Natural killer cell (primary cell): ENCODE measurements around the gene CDK14. TPM values are rescaled to one million over a fixed set of nuclear protein-coding genes. Genes with fewer than 3 reads are reported as not detected.

Experiments
- ATAC-seq, 3 donors: fragments of 150-1000 bp in 2 of 3; fragments of 200-7000 bp in 1 of 3; cut with Tn5 transposase; 1 replicate in 1 of 3; 2 replicates in 2 of 3; pipeline ENCODE4 v1.10.0; 2021; ENCODE audit warnings: mild to moderate bottlenecking in 2 of 3, moderate library complexity in 2 of 3
- DNase-seq, 2 donors: peaks; one replicate each; pipeline versions ENCODE4 v3.0.0 to v3.0.0-alpha.2; 2013 to 2021; ENCODE audit warnings: mixed read lengths in 1 of 2
- H3K27ac ChIP-seq: one replicate; pipeline ENCODE4 v1.5.1; 2013; ENCODE audit warnings: mild to moderate bottlenecking, low read length
- H3K27me3 ChIP-seq: one replicate; pipeline ENCODE4 v1.6.1; 2013; ENCODE audit warnings: low read length; ENCODE audit not compliant: control insufficient read depth, insufficient read depth
- H3K36me3 ChIP-seq: one replicate; pipeline ENCODE4 v1.6.1; 2013; ENCODE audit warnings: low read length; ENCODE audit not compliant: control insufficient read depth, insufficient read depth
- H3K4me1 ChIP-seq: one replicate; pipeline ENCODE4 v1.6.1; 2013; ENCODE audit warnings: low read length; ENCODE audit not compliant: control insufficient read depth, insufficient read depth
- H3K4me3 ChIP-seq: one replicate; pipeline ENCODE4 v1.5.1; 2013; ENCODE audit warnings: low read length
- H3K9me3 ChIP-seq: one replicate; pipeline ENCODE4 v1.6.1; 2013; ENCODE audit warnings: low read length; ENCODE audit not compliant: control insufficient read depth, insufficient read depth
- H3K27ac Mint-ChIP-seq, 2 donors: one replicate each; pipeline ENCODE4 v1.8.0; 2022; ENCODE audit warnings: mild to moderate bottlenecking in 2 of 2, mixed read lengths in 2 of 2, moderate library complexity in 1 of 2
- H3K27me3 Mint-ChIP-seq, 2 donors: one replicate each; pipeline ENCODE4 v1.8.0; 2022; ENCODE audit warnings: low read depth in 2 of 2, mixed read lengths in 2 of 2
- H3K36me3 Mint-ChIP-seq: one replicate; pipeline ENCODE4 v1.8.0; 2022; ENCODE audit warnings: mixed read lengths
- H3K4me1 Mint-ChIP-seq, 2 donors: one replicate each; pipeline ENCODE4 v1.8.0; 2022; ENCODE audit warnings: mixed read lengths in 2 of 2
- H3K4me3 Mint-ChIP-seq: one replicate; pipeline ENCODE4 v1.8.0; 2022; ENCODE audit warnings: mild to moderate bottlenecking, moderate library complexity, mixed read lengths
- H3K9me3 Mint-ChIP-seq, 2 donors: one replicate each; pipeline ENCODE4 v1.8.0; 2022; ENCODE audit warnings: mixed read lengths in 2 of 2
- CTCF ChIP-seq: fragments of 200-600 bp; IDR thresholded peaks from one replicate; pipeline ENCODE4 v1.8.0; 2022; ENCODE audit warnings: antibody characterized with exemption
- WGBS: methylation state at CpG from one replicate; pipeline ENCODE4 v1.1.7; 2013; ENCODE audit warnings: missing lambda C conversion rate; ENCODE audit not compliant: insufficient coverage; 5-methylcytosine and 5-hydroxymethylcytosine counted together
- intact Hi-C: fragments of 100-400 bp; cut with micrococcal nuclease; formaldehyde crosslinking; loops from one replicate; pipeline ENCODE4 v1.14.2; 2022
- total RNA-seq, 4 donors: library from RNA; stranded (reverse); fragments of 120-200 nt in 1 of 4; gene quantifications; one replicate each; pipeline versions ENCODE4 v1.2.3 to v1.2.4, GENCODE V29; 2013 to 2022

Gene CDK14
- total RNA-seq, 3 donors from 2014 or later (not counting 1 experiment from before 2014, with no cell fraction given): 1.2 to 12.5 (median 1.9) TPM

- Histone ChIP-seq H3K4me1 (no peaks in the 10 kb centered on the region), H3K36me3 (no peaks in the 10 kb centered on the region), H3K27ac (no peak overlapping the region), H3K27me3 (no peaks in the 10 kb centered on the region), H3K4me3 (no peak overlapping the region), H3K9me3 (no peaks in the 10 kb centered on the region)
- no peak for ATAC-seq
- Mint-ChIP-seq H3K27me3 (no peaks in the 10 kb centered on the region), H3K9me3 (peaks cover 6 to 12% of the 10 kb centered on the region in 2 donors), H3K36me3 (no peaks in the 10 kb centered on the region), H3K27ac (no peak overlapping the region), H3K4me1 (no peaks in the 10 kb centered on the region), H3K4me3 (no peak overlapping the region)
- 95% methylated on average over 3 of the region's 3 CpGs for WGBS
- intact Hi-C loops: no loop called here
- TF ChIP-seq CTCF: no peak
- no peak for DNase-seq
These were observed 655.8 kb downstream of the CDK14 start for GRCh38 chr7:91251877-91252276.

Other genes starting within 250 kb of the CDK14 start
- 10 to 100 TPM; 15.2 to 19.6 (median 19.2) TPM for gene GTPBP10, start 249.6 kb upstream of the CDK14 start, total RNA-seq
- under 1 TPM; 0.68 to 0.86 (median 0.71) TPM for gene CLDN12, start 192.9 kb upstream of the CDK14 start, total RNA-seq
- not detected for gene PTTG1IP2, start 126.7 kb upstream of the CDK14 start, total RNA-seq